ENCODE results near the gene GOLGA3.
"Not testable (repeated sequence)": the region's sequence is repeated elsewhere in the genome, so short reads cannot be mapped to it uniquely, and the experiment has no call there.

GOLGA3 gene

GRCh38 chr12:132828706-132829534 lies at the start of gene GOLGA3:
Gene GOLGA3 (minus strand): TSS chr12:132828869. CDS start chr12:132822128, 6,741 bp downstream.
- DNase-seq: peak; percentile 97

- DNase-seq: not testable (repeated sequence)
Measured at GRCh38 chr12:132874620-132875019, 46.0 kb upstream of the GOLGA3 start.

- DNase-seq: no peak
Measured at GRCh38 chr12:132874175-132874574, 45.5 kb upstream of the GOLGA3 start.

DNA sequence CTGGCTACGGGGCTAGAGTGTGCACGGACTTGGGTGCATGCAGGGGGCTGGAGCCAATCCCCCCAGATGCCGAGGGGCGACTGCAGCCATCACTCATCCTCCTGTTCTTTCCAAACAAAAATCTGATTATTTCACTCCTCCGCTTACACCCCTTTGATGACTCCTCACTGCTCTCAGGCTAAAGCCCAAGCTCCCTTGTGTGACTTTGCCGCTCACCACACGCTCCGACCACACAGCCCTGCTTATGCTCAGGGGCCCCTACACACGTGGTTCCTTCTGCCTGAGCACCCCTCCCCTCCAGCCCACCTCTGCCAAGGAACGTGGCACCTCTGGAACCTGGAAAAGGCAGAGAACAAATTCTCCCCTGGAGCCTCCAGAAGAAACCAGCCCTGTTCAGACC lies 45.1 kb upstream of the GOLGA3 start:
- no peak for DNase-seq

DNA sequence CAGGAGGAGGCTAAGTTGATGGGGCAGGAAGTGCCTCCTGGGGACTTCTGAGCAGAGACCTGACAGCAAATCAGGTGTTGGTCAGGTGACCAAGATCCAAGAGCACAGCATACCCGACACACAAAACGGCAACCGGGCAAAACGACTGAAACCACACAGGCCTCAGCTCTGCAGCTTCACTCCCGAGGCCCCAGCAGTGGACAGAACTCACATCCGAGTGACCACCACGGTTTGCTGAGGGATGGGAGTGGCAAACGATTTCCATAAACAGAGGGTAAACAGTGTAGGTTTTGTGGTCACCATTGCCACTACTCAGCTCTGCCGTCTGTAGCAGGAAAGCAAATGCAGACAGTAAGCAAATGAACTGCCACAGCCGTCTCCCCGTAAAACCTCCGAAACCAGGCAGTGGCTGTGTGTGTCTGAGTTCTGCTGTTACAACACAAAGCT lies 44.3 kb upstream of the GOLGA3 start:
- DNase-seq: peak; percentile 43

- DNase-seq: peak; percentile 29
Measured at GRCh38 chr12:132872073-132872855, 43.6 kb upstream of the GOLGA3 start.

DNA sequence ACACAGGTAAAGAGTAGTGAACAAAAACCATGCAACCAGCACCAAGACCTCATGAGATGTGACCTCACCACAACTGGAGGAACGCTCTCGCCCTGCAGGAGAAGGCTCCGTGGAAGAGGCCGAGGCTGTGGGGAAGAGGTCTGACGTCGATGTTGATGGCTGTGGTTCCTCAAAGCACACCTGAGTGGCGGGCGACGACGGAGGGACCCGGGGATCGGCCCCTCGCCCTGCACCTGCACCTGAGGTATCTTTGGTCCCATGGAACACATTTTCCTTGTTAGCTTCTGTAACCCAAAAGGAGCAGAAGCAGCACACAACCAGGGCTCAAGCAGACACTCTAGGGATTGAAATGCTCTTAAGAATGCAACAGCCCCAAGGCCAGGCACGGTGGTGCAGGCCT lies 40.9 kb upstream of the GOLGA3 start:
- no peak for DNase-seq

DNA sequence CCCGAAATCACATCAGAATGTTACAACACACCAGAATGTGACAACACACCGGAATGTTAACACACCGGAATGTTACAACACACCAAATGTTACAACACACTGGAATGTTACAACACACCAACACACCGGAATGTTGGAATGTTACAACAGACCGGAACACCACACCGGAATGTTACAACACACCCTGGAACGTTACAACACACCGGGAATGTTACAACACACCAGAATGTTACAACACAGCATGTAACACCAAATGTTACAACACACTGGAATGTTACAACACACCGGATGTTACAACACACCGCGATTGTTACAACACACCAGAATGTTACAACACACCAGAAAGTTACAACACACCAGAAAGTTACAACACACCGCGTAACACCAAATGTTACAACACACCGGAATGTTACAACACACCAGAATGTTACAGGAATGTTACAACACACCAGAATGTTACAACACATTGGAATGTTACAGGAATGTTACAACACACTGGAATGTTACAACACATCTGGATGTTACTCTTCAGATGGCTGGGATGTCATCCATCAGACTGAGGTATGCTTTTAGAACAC lies 37.7 kb upstream of the GOLGA3 start:
- no peak for DNase-seq

DNA sequence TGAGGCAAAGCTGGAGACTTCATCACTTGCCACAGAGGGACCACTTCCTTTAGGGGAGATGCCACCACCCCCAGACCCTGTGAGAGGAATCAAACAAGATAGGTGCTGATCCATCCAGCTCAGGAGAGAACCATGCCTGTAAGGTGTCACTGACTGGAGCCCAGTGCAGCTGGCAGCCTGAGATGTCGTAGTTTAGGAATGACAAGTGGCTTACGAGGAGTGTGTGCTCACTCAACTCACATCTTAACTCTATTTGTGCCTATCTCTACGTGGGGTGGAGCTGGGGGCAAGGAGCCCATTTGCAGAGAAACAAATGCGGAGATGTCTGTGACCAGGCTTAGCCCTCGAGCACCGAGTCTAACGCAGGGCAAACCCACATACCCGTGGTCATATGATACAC lies 32.9 kb upstream of the GOLGA3 start:
- no peak for DNase-seq

DNA sequence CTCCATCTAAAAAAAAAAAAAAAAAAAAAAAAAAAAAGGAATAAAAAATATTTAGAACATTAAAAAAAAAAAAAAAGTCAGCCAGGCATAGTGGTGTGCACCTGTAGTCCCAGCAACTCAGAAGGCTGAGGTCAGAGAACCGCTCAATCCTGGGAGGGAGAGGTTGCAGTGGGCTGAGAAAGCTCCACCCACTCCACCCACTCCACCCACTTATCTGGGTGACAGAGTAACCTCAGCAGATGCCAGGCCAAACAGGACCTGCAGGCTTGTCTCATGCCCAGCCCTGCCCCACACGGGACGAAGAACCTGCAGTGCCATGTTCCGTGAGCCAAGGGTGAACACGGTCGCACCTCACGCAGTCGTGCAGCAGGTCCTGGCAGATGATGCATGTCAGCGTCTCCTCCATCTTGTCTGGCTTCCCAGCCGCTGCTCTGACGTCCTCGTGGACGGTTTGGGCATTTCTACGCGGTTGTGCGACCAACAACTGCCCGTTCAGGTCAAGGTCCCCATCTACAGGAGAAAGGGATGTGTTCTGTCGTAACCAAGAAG lies 30.1 kb upstream of the GOLGA3 start:
- no peak for DNase-seq

DNA sequence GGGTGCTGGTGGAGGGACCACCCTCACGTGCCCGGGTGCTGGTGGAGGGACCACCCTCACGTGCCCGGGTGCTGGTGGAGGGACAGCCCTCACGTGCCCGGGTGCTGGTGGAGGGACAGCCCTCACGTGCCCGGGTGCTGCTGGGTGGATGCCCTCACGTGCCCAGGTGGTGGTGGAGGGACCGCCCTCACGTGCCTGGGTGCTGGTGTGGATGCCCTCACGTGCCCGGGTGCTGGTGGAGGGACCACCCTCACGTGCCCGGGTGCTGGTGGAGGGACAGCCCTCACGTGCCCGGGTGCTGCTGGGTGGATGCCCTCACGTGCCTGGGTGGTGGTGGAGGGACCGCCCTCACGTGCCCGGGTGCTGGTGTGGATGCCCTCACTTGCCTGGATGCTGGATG lies 28.4 kb upstream of the GOLGA3 start:
- not testable (repeated sequence) for DNase-seq

GRCh38 chr12:132856581-132856980 lies 27.9 kb upstream of the GOLGA3 start:
- DNase-seq: no peak

- DNase-seq: not testable (repeated sequence)
Measured at GRCh38 chr12:132855211-132855610, 26.5 kb upstream of the GOLGA3 start.

- DNase-seq: no peak
Measured at GRCh38 chr12:132853285-132854092, 24.8 kb upstream of the GOLGA3 start.

DNA sequence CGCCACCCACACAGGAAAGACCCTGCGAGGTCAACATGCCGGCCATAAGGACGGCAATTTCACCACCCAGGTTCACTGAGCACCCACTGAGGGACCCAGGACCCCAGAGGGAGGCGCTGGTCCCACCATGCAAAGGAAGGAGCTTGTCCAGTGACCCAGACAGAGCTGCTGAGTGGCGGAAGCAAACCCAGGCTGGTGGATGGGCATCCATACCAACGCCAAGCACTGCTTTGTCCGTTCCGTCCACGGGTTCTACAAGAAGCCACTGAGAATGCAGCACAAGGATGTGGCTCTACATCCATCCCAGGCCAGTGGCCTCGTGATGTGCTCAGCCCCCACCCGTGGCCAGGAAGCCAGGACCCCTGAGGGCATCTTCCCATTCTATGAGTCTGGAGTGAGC lies 23.8 kb upstream of the GOLGA3 start:
- no peak for DNase-seq

- no peak for DNase-seq
Measured at GRCh38 chr12:132851465-132851864, 22.8 kb upstream of the GOLGA3 start.

- no peak for DNase-seq
Measured at GRCh38 chr12:132850291-132850690, 21.6 kb upstream of the GOLGA3 start.

- no peak for DNase-seq
Measured at GRCh38 chr12:132848521-132848920, 19.9 kb upstream of the GOLGA3 start.

DNA sequence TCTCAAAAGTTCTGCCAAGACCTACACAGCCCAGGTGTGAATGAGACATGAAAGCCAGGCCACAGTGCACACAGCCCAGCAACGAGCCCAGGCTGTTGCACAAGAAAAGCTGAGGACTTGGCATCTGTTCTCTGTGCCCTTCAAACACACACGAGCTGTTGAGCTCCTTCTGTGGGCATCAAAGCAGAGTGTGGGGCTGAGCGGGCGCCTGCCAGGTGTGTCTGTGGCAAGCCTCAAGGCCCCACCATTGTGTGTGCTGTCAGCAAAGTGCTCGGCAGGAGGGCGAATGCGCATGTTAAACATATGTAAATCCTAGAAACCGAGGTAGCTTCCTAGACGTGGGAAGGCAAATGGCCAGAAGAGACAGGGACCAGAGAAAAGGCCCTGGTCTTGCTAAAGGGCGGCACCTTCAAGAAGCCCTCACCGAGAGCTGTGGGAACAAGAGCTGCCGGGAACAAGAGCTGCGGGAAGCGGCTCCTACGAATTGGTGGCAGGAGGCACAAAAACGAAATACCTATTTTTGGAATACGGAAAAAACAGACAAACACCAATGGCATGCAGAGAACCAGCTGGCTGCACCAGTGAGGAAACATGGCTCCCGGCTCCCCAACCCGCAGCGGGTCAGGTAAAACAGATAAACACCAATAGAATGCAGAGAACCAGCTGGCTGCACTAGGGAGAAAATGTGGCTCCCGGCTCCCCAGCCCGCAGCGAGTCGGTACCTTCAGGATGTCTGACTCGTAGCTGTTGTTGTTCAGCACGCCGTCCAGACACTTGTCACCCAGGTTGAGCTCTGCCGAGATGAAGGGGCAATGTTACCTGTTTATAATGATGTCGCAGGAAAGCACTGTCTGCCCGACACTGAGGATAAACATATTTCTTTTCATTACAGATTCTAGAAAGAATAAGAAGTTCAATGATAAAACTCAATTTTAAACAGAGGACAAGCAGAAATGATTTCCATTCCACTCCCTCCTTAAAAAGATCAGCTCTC lies 19.0 kb upstream of the GOLGA3 start:
- DNase-seq: peak; percentile 48

GRCh38 chr12:132844681-132845080 lies 16.0 kb upstream of the GOLGA3 start:
- DNase-seq: not testable (repeated sequence)

- DNase-seq: no peak
Measured at GRCh38 chr12:132842449-132843045, 13.9 kb upstream of the GOLGA3 start.

All from CD4-positive, alpha-beta T cell treated with Interleukin-17A for 4 hours (primary cell).